ENCODE measurements around the gene CCNB1. TPM values are rescaled to one million over a fixed set of nuclear protein-coding genes. Genes with fewer than 3 reads are reported as not detected.
"Not testable (repeated sequence)": the region's sequence is repeated elsewhere in the genome, so short reads cannot be mapped to it uniquely, and the experiment has no call there.

Gene CCNB1
- total RNA-seq, 1 experiment from 2014 or later: 262 TPM

DNA sequence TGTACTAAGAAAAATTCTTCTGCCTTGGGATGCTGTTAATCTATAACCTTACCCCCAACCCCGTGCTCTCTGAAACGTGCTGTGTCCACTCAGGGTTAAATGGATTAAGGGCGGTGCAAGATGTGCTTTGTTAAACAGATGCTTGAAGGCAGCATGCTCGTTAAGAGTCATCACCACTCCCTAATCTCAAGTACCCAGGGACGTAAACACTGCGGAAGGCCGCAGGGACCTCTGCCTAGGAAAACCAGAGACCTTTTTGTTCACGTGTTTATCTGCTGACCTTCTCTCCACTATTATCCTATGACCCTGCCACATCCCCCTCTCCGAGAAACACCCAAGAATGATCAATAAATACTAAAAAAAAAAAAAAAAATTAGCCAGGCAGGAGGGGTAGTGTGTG is 53.9 kb downstream of the CCNB1 start:
- in situ Hi-C loops (cut with HindIII; ENCODE audit: low pct_unique_long_range_greater_than_20kb, low sequenced_read_pairs); H3K9me3 ChIP-seq (ENCODE audit: control insufficient read depth, insufficient read depth, low read depth, low read length); CTCF ChIA-PET; H3K4me1 ChIP-seq (ENCODE audit: control insufficient read depth, insufficient read depth, low read length); H3K27me3 ChIP-seq (ENCODE audit: control insufficient read depth, insufficient read depth, low read length); H3K36me3 ChIP-seq (ENCODE audit: control insufficient read depth, insufficient read depth, low read length); intact Hi-C loops (cut with micrococcal nuclease; ENCODE audit: unreplicated experiment); DNase-seq (ENCODE audit: low read depth, low spot score); H3K27ac ChIP-seq (ENCODE audit: low read length); ATAC-seq; H3K4me3 ChIP-seq (ENCODE audit: low read depth in 2 of 2, low read length in 2 of 2); BruUV-seq (replicated peaks): not testable (repeated sequence)
- POLR2A ChIA-PET: interaction anchor here (0.7 kb wide), 1 partner anchor 104 kb away, joined by 5 read pairs; no protein-coding TSS in a partner anchor

DNA sequence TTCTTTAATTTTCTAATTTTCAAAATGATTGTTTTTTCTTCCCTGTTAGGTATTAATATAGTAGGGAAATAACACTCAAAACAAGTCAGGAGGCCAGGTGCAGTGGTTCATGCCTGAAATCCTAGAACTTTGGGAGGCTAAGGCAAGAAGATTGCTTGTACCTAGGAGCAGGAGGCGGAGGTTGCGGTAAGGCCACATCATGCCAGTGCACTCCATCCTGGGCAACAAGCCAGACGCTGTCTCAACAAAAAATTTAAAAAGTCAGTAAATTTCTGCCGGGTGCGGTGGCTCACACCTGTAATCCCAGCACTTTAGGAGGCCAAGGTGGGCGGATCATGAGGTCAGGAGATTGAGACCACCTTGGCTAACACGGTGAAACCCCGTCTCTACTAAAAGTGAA is 57.6 kb downstream of the CCNB1 start:
- in situ Hi-C loops (cut with HindIII; ENCODE audit: low pct_unique_long_range_greater_than_20kb, low sequenced_read_pairs): no loop called here
- Histone ChIP-seq H3K27ac (ENCODE audit: low read length) (no peak overlapping the region), H3K9me3 (ENCODE audit: control insufficient read depth, insufficient read depth, low read depth, low read length) (no peaks in the 10 kb centered on the region), H3K4me3 (ENCODE audit: low read depth in 2 of 2, low read length in 2 of 2) (no peak overlapping the region), H3K4me1 (ENCODE audit: control insufficient read depth, insufficient read depth, low read length) (no peaks in the 10 kb centered on the region), H3K36me3 (ENCODE audit: control insufficient read depth, insufficient read depth, low read length) (peaks cover 8% of the 10 kb centered on the region), H3K27me3 (ENCODE audit: control insufficient read depth, insufficient read depth, low read length) (no peaks in the 10 kb centered on the region)
- ATAC-seq (no peak), DNase-seq (ENCODE audit: low read depth, low spot score) (no peak)
- CTCF ChIA-PET: interaction anchor here (0.7 kb wide), 1 partner anchor 35 kb away, joined by 6 read pairs; the partner anchor contains the start of gene CENPH
- BruUV-seq (replicated peaks): no TSS peak
- TF ChIP-seq, protein P1, sequence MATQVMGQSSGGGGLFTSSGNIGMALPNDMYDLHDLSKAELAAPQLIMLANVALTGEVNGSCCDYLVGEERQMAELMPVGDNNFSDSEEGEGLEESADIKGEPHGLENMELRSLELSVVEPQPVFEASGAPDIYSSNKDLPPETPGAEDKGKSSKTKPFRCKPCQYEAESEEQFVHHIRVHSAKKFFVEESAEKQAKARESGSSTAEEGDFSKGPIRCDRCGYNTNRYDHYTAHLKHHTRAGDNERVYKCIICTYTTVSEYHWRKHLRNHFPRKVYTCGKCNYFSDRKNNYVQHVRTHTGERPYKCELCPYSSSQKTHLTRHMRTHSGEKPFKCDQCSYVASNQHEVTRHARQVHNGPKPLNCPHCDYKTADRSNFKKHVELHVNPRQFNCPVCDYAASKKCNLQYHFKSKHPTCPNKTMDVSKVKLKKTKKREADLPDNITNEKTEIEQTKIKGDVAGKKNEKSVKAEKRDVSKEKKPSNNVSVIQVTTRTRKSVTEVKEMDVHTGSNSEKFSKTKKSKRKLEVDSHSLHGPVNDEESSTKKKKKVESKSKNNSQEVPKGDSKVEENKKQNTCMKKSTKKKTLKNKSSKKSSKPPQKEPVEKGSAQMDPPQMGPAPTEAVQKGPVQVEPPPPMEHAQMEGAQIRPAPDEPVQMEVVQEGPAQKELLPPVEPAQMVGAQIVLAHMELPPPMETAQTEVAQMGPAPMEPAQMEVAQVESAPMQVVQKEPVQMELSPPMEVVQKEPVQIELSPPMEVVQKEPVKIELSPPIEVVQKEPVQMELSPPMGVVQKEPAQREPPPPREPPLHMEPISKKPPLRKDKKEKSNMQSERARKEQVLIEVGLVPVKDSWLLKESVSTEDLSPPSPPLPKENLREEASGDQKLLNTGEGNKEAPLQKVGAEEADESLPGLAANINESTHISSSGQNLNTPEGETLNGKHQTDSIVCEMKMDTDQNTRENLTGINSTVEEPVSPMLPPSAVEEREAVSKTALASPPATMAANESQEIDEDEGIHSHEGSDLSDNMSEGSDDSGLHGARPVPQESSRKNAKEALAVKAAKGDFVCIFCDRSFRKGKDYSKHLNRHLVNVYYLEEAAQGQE (IDR thresholded peaks at IDR 0.05; ENCODE audit: insufficient read depth in 1 of 2, low read depth in 2 of 2, low read length in 1 of 2): no peak
- TF ChIP-seq POLR2AphosphoS5 (IDR thresholded peaks at IDR 0.05; ENCODE audit: low read depth, low read length) (no peak), SIN3A (IDR thresholded peaks at IDR 0.05; ENCODE audit: borderline replicate concordance, insufficient read depth, low read depth, low read length) (no peak), TCF7L2 (IDR thresholded peaks at IDR 0.05; ENCODE audit: low read depth, low read length) (no peak)
- TF ChIP-seq, protein P2, sequence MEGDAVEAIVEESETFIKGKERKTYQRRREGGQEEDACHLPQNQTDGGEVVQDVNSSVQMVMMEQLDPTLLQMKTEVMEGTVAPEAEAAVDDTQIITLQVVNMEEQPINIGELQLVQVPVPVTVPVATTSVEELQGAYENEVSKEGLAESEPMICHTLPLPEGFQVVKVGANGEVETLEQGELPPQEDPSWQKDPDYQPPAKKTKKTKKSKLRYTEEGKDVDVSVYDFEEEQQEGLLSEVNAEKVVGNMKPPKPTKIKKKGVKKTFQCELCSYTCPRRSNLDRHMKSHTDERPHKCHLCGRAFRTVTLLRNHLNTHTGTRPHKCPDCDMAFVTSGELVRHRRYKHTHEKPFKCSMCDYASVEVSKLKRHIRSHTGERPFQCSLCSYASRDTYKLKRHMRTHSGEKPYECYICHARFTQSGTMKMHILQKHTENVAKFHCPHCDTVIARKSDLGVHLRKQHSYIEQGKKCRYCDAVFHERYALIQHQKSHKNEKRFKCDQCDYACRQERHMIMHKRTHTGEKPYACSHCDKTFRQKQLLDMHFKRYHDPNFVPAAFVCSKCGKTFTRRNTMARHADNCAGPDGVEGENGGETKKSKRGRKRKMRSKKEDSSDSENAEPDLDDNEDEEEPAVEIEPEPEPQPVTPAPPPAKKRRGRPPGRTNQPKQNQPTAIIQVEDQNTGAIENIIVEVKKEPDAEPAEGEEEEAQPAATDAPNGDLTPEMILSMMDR (IDR thresholded peaks at IDR 0.05): no peak
- POLR2A ChIA-PET: no interaction called here
- intact Hi-C loops (cut with micrococcal nuclease; ENCODE audit: unreplicated experiment): no loop called here

DNA sequence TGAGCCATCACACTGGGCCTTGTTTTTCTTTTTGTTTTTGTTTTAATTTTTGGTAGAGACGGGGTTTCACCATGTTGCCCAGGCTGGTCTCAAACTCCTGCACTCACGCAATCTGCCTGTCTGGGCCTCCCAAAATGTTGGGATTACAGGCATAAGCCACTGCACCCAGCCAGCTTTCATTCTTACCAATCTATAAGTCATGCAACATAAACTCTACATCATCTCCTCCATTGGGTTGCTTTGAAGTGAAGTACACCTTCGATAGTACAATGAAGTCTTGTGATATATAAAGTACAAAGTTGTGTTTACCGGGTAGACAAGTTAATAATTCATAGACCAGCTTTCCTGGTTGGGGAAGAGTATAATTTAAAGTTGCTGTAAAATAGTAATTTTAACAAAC is 58.9 kb downstream of the CCNB1 start:
- POLR2A ChIA-PET: interaction anchor here (0.5 kb wide), 1 partner anchor 370 kb away, joined by 3 read pairs; no protein-coding TSS in a partner anchor
- no peaks in the 10 kb centered on the region for H3K4me1 ChIP-seq (ENCODE audit: control insufficient read depth, insufficient read depth, low read length)
- no peaks in the 10 kb centered on the region for H3K27me3 ChIP-seq (ENCODE audit: control insufficient read depth, insufficient read depth, low read length)
- TF ChIP-seq, protein P1 (IDR thresholded peaks at IDR 0.05; ENCODE audit: insufficient read depth in 1 of 2, low read depth in 2 of 2, low read length in 1 of 2): no peak
- TF ChIP-seq SIN3A (IDR thresholded peaks at IDR 0.05; ENCODE audit: borderline replicate concordance, insufficient read depth, low read depth, low read length): no peak
- TF ChIP-seq POLR2AphosphoS5 (IDR thresholded peaks at IDR 0.05; ENCODE audit: low read depth, low read length): no peak
- TF ChIP-seq TCF7L2 (IDR thresholded peaks at IDR 0.05; ENCODE audit: low read depth, low read length): no peak
- TF ChIP-seq, protein P2 (IDR thresholded peaks at IDR 0.05): no peak
- no peak for DNase-seq (ENCODE audit: low read depth, low spot score)
- ATAC-seq: no peak
- no peak overlapping the region for H3K27ac ChIP-seq (ENCODE audit: low read length)
- no TSS peak for BruUV-seq (replicated peaks)
- no peak overlapping the region for H3K4me3 ChIP-seq (ENCODE audit: low read depth in 2 of 2, low read length in 2 of 2)
- in situ Hi-C loops (cut with HindIII; ENCODE audit: low pct_unique_long_range_greater_than_20kb, low sequenced_read_pairs): no loop called here
- H3K36me3 ChIP-seq (ENCODE audit: control insufficient read depth, insufficient read depth, low read length): peaks cover 10% of the 10 kb centered on the region
- CTCF ChIA-PET: no interaction called here
- no peaks in the 10 kb centered on the region for H3K9me3 ChIP-seq (ENCODE audit: control insufficient read depth, insufficient read depth, low read depth, low read length)
- intact Hi-C loops (cut with micrococcal nuclease; ENCODE audit: unreplicated experiment): no loop called here
